ENCODE results near the gene PRM1.
"Not testable (repeated sequence)": the region's sequence is repeated elsewhere in the genome, so short reads cannot be mapped to it uniquely, and the experiment has no call there.

Gene PRM1

DNA sequence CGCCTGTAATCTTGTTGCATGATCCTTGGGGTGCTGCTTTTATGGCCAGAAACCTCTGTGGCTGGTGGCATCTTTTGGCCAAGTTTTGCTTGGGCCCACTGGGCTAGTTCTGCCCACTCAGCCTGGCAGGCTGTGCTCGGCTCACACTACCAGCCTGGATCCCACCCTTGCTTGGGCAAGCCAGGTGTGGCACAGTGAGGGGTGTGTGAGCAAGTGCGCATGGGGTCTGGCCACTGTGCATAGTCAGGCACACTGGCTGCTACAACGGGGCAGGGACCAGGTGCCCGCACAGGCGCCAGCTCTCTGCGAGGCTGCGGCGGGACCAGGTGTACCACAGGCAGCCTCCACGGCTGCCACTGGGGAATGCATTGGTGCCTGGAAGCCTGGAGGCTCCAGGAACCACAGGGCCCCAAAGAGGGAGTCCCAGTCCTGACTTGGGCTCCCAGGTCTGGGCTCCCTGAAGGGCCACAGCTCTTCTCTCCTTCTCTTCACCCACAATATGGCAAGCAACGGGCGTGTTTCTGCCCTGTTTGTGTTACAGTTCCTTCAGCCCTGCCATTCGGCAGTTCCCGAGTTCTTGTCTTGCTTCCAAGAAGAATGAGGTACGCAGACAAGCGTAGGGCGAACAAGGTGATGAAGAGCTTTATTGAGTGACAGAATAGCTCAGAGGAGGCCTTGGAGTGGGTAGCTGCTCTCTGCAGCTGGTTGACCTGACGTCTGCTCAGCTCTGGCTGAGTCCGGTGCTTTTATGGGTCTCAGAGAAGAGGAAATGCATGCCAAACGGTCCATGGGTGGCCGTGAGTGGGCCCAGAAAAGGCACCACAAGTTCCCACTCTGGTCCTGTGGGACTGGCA lies 26.7 kb upstream of the PRM1 start:
- H3K9ac ChIP-seq (ENCODE audit: low read depth, low read length): no peak overlapping the region
- peaks cover 16% of the 10 kb centered on the region; the same call in 1 of the 2 replicates for H3K4me1 ChIP-seq (ENCODE audit: insufficient read depth, low read length)
- no peaks in the 10 kb centered on the region for H3K36me3 ChIP-seq (ENCODE audit: insufficient read depth, low read length)
- H3K9me3 ChIP-seq (ENCODE audit: control insufficient read depth, insufficient read depth, low read length): no peaks in the 10 kb centered on the region

DNA sequence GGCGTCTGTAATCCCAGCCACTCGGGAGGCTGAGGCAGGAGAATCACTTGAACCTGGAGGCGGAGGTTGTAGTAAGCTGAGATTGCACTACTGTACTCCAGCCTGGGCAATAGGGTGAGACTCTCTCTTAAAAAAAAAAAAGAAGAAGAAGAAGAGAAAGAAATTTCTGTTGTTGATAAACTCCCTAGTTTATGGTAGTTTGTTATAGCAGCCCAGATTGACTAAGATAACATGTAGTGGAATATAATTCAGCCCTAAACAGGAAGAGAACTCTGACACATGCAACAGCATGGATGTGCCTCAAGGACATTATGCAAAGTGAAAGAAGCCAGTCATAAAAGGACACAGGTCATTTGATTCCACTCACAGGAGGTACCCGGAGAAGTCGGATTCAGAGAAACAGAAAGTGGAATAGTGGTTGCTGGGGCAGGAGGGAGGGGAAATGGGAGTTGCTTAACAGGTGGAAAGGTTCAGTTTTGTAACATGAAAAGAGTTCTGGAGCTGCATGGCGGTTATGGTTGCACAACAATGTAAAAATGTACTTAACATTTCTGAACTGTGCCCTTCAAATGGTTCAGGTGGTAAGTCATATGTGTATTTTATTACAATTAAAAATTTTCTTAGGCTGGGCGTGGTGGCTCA lies 26.0 kb upstream of the PRM1 start:
- Histone ChIP-seq H3K9ac (ENCODE audit: low read depth, low read length) (no peak overlapping the region), H3K36me3 (ENCODE audit: insufficient read depth, low read length) (no peaks in the 10 kb centered on the region), H3K4me1 (ENCODE audit: insufficient read depth, low read length) (peaks cover 11% of the 10 kb centered on the region; the same call in 1 of the 2 replicates), H3K9me3 (ENCODE audit: control insufficient read depth, insufficient read depth, low read length) (no peaks in the 10 kb centered on the region)

DNA sequence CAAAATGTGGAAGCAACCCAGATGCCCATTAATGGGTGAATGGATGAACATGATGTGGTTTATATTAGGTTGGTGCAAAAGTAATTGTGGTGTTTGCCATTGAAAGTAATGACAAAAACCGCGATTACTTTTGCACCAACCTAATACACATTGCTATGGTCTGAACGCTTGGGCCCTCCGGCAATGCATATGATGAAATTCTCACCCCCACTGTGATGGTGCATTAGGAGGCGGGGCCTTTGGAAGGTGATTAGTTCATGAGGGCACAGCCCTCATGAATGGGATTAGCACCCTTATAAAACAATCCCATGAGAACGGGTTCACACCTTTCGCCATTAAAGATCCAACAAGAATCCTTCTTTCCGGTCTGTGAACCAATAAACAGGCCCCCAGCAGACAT lies 25.3 kb upstream of the PRM1 start:
- Histone ChIP-seq H3K4me1 (ENCODE audit: insufficient read depth, low read length) (peaks cover 11% of the 10 kb centered on the region; the same call in 1 of the 2 replicates), H3K36me3 (ENCODE audit: insufficient read depth, low read length) (no peaks in the 10 kb centered on the region), H3K9me3 (ENCODE audit: control insufficient read depth, insufficient read depth, low read length) (no peaks in the 10 kb centered on the region), H3K9ac (ENCODE audit: low read depth, low read length) (no peak overlapping the region)

DNA sequence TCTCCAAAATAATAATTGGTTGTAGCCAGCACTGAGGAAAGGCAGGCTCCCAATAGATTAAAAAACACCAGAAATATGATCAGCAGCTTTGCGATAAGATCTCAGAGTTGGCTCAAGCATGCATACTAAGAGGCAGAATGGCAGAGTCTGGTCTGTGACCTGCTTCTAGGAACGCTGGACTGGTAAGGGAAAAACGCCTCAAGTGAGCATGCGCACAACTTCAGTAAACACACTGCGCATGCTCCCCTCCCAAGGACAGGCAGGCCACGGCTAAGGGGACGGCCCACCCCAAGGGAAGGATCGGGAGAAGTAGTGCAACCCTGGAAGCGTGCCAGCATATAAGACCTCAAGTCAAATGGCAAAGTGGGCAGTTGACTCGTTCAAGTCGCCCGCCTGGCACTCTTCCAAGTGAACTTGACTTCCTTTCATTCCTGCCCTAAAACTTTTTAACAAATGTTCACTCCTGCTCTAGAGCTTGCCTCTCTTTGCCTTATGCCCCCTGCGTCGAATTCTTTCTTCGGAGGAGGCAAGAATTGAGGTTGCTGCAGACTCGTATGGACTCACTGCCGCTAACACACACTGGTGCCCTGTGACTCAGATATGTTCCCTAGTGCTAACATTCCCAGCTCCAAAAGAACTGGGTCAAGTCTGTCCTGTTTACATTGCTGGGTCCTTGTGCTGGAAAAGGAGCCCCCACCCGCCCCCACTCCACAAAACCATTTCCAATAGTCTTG lies 22.4 kb upstream of the PRM1 start:
- no peaks in the 10 kb centered on the region for H3K36me3 ChIP-seq (ENCODE audit: insufficient read depth, low read length)
- peaks cover 3% of the 10 kb centered on the region; the same call in 1 of the 2 replicates for H3K4me1 ChIP-seq (ENCODE audit: insufficient read depth, low read length)
- H3K9me3 ChIP-seq (ENCODE audit: control insufficient read depth, insufficient read depth, low read length): no peaks in the 10 kb centered on the region
- no peak overlapping the region for H3K9ac ChIP-seq (ENCODE audit: low read depth, low read length)

DNA sequence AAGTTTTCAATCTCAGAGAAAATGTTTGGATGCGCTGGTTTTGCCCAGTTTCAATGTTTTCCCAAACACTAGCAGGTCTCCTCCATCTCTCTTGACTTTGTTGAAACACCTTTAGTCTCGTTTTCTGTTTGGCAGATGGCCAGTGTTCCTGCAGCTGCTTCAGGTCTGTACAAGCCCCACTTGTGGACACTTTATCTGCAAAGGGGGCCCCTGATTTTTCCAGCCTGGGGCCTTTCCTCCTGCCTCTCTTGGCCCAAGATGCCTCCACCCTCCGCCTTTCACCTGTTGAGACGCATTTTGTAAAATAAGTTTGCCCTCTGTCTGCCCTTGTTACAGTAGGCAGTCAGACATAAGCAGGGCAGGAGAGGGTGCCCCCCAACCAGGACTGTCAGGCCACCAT lies 21.8 kb upstream of the PRM1 start:
- Histone ChIP-seq H3K9me3 (ENCODE audit: control insufficient read depth, insufficient read depth, low read length) (no peaks in the 10 kb centered on the region), H3K4me1 (ENCODE audit: insufficient read depth, low read length) (0 out of 2 replicates have a peak, but pooled peaks cover 2% of the 10 kb centered on the region), H3K36me3 (ENCODE audit: insufficient read depth, low read length) (no peaks in the 10 kb centered on the region), H3K9ac (ENCODE audit: low read depth, low read length) (no peak overlapping the region)

DNA sequence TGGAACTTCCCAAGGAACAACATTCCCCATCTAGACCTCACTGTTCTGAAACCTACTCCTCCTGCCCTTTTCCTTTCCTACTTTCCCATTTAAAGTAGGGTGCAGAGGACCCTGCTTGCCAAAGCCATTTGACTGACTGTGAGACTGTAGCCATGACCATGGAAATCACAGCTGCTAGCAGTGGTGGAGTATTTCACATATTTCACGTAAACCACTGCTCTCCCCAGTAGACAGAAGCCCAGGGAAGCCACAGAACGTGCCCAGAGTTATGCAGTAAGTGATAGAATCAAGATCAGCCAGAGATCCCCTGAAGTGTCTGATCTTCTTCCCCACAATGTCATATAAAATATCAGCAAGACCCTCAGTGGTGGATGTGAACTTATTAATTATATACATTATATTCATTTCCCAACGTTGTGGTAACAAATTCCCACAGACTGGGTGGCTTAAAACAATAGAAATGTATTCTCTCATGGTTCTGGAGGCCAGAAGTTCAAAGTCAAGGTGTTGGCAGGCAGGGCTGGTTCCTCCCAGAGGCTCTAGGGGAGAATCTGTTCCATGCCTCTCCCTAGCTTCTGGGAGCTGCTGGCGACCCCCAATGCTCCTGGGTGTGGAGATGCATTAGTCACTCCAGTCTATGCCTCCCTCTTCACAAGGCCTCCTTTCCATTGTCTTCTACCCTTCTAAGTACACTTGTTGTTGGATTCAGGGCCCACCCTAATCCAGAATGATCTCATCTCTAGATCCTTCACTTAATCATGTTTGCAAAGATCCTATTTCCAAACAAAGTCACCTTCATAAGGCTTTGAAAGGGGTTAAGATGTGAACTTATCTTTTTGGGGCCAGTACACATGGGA lies 20.7 kb upstream of the PRM1 start:
- H3K36me3 ChIP-seq (ENCODE audit: insufficient read depth, low read length): no peaks in the 10 kb centered on the region
- H3K9ac ChIP-seq (ENCODE audit: low read depth, low read length): no peak overlapping the region
- H3K4me1 ChIP-seq (ENCODE audit: insufficient read depth, low read length): peaks cover 12% of the 10 kb centered on the region
- H3K9me3 ChIP-seq (ENCODE audit: control insufficient read depth, insufficient read depth, low read length): no peaks in the 10 kb centered on the region

DNA sequence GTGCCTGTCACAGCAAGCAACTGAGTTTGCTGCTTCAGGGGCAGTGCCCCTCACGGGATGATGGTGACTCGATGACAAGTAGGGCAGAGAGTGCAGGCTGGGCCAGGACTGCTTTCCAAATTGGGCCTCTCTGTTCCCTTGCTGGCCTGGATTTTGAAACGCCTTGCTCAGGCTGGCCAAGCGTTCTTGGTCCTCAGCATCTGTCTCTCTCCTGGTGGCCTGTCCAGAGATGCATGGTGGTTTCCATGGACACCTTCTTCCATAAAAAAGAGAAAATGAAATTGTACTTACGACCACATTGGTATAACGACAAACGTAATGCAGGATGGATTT lies 19.4 kb upstream of the PRM1 start:
- H3K36me3 ChIP-seq (ENCODE audit: insufficient read depth, low read length): no peaks in the 10 kb centered on the region
- H3K9ac ChIP-seq (ENCODE audit: low read depth, low read length): no peak overlapping the region
- H3K9me3 ChIP-seq (ENCODE audit: control insufficient read depth, insufficient read depth, low read length): no peaks in the 10 kb centered on the region
- H3K4me1 ChIP-seq (ENCODE audit: insufficient read depth, low read length): peaks cover 14% of the 10 kb centered on the region

DNA sequence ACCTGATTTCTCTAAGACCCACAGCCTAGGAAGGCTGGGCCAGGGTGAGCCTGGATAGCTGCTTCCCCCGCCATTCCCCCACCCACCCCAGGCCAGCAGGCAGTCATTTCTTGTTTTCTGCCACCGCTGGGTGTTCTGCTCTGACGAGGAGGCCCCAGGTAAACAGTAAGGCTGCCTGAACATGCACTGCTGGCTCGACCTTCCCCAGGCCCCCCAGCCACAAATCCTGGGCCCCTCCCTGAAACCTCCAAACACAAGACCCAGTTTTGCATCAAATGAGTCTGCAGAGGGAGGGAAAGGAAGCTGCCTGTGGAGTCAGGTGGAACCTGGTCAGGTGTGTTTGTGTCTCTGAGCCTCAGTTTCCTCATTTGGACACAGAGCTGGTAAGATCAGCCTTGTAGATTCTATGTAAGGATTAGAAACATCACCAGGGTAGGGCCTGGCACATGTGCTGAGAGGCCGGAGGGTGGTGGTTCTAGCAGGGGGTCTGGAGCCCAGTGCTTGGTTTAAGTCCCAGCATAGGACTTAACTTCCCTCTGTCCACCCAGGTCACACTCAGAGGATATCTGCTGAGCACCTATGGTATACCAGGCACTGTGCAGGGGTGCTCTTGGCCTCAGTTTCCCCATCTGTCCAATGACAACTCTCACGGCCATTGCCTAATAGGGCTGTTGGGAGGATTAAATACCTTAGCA lies 18.9 kb upstream of the PRM1 start:
- Histone ChIP-seq H3K4me1 (ENCODE audit: insufficient read depth, low read length) (peaks cover 14% of the 10 kb centered on the region), H3K9ac (ENCODE audit: low read depth, low read length) (no peak overlapping the region), H3K36me3 (ENCODE audit: insufficient read depth, low read length) (no peaks in the 10 kb centered on the region), H3K9me3 (ENCODE audit: control insufficient read depth, insufficient read depth, low read length) (no peaks in the 10 kb centered on the region)

DNA sequence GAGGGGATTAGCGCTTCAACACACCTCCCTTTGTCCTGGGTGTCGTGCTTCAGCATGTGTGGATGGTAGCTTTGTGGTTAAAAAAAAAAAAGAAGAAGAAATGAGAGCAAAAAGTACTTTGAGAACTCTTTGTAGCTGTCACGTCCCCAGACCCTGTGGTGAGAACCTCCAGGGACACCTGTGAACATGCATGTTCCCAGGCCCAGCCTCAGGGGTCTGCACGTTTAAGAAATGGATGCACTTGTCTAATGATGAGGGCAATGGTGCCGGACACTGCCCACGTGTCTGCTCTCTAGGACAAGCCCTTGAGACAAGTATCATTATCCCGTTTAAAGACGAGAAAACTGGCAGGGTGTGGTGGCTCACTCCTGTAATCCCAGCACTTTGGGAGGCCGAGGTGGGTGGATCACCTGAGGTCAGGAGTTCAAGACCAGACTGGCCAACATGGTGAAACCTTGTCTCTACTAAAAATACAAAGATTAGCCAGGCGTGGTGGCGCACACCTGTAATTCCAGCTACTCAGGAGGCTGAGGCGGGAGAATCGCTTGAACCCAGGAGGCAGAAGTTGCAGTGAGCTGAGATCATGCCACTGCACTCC lies 17.9 kb upstream of the PRM1 start:
- H3K9ac ChIP-seq (ENCODE audit: low read depth, low read length); H3K36me3 ChIP-seq (ENCODE audit: insufficient read depth, low read length); H3K9me3 ChIP-seq (ENCODE audit: control insufficient read depth, insufficient read depth, low read length): not testable (repeated sequence)
- peaks cover 14% of the 10 kb centered on the region for H3K4me1 ChIP-seq (ENCODE audit: insufficient read depth, low read length)

DNA sequence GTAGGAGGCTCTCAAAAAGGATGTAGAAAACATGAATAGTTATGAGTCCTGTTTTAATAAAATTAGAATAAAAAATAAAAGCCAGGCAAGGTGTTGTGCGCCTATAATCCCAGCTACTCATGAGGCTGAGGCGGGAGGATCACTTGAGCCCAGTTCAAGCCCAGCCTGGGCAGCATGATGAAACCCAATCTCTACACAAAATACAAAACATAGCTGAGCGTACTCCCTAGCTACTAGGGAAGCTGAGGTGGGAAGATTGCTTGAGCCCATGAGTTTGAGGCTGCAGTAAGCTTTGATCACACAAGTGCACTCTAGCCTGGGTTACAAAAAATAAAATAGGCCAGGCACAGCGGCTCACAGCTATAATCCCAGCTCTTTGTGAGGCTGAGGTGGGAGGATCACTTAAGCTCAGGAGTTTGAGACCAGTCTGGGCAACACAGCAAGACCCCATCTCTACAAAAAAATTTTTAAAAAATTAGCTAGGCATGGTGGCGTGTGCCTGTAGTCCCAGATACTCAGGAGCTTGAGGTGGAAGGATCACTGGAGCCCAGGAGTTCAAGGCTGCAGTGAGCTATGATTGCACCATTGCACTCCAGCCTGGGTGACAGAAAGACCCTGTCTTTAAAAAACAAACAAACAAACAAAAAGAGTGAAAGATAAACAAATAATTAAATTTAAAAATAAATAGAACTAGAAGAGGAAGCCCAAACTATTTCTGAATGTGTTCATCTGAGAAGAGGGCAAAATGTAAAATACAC lies 17.2 kb upstream of the PRM1 start:
- peaks cover 14% of the 10 kb centered on the region for H3K4me1 ChIP-seq (ENCODE audit: insufficient read depth, low read length)

DNA sequence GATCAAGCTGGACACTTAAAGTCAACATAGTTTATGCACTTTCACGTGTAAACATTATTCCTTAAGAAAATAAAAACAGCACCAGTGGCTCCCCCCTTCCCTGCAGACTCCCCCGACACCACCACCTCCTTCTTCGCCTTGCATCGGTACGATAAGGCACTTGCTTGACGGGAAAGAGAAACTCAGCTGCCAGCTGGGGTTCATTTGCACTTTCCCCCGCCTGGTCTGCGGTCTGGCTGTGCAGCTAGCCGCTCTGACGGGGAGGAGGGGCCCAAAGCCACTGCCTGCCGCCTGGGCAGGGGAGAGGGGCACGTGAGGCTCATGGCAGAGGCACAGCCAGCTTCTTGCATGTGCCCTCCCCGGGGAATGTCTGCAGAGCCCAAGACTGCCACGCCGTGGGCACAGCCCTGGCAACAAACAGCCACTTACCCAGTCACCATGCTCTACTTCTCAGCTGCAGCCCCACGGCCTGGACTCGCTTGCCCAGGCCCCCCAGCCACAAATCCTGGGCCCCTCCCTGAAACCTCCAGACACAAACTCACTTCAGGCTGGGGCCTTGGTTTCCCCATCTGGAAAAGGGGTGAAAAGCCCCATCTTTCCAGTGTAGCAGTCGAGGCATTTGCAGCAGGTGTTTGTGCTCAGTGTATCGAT lies 16.5 kb upstream of the PRM1 start:
- no peaks in the 10 kb centered on the region for H3K9me3 ChIP-seq (ENCODE audit: control insufficient read depth, insufficient read depth, low read length)
- peaks cover 14% of the 10 kb centered on the region for H3K4me1 ChIP-seq (ENCODE audit: insufficient read depth, low read length)
- no peak overlapping the region for H3K9ac ChIP-seq (ENCODE audit: low read depth, low read length)
- no peaks in the 10 kb centered on the region for H3K36me3 ChIP-seq (ENCODE audit: insufficient read depth, low read length)

More for the DNA sequence above, 17.2 kb upstream of the PRM1 start:
- Histone ChIP-seq H3K9ac (ENCODE audit: low read depth, low read length) (no peak overlapping the region), H3K9me3 (ENCODE audit: control insufficient read depth, insufficient read depth, low read length) (no peaks in the 10 kb centered on the region), H3K36me3 (ENCODE audit: insufficient read depth, low read length) (no peaks in the 10 kb centered on the region)

DNA sequence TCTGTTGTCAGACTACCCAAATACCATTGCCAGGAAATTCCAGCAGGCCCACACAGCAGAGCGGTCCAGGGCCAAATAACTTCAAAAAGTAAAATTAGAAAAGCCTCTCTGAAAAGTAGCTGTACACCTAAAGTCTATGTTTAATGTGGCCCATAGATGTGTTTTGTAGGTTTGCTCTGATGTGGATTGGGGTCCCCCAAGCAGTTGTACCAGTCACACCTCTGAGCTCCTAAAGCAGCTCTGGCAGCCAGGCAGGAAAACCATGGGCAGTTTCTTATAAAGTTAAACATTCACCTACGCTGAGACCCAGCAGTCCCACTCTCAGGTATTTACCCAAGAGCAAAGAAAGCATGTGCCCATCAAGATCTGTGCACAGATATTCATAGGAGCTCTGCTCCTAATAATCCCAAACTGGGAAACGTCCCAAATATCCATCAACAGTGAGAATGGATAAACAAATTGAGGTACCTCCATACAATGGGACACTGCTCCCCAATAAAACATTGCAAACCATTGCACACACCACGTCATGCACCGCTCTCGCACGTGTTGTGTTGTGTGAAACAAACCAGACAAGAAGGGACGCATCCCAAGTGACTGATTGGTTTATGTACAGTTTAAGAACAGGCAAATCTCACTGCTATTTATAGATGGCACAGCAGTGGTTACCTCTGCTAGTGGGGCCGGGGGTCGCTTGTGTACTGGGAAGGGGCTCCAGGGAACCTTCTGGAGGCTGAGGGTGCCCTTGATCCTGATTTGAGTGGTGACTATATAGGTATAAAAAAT lies 15.8 kb upstream of the PRM1 start:
- no peaks in the 10 kb centered on the region for H3K9me3 ChIP-seq (ENCODE audit: control insufficient read depth, insufficient read depth, low read length)
- peaks cover 14% of the 10 kb centered on the region for H3K4me1 ChIP-seq (ENCODE audit: insufficient read depth, low read length)
- H3K9ac ChIP-seq (ENCODE audit: low read depth, low read length): no peak overlapping the region
- H3K36me3 ChIP-seq (ENCODE audit: insufficient read depth, low read length): no peaks in the 10 kb centered on the region
